HG02759 (cell line): ENCODE results near the gene MPST.
"Not testable (repeated sequence)": the region's sequence is repeated elsewhere in the genome, so short reads cannot be mapped to it uniquely, and the experiment has no call there.

Experiments
- ATAC-seq: cut with Tn5 transposase; IDR thresholded peaks from one replicate; pipeline ENCODE4 v1.9.1; 2021; ENCODE audit warnings: mild to moderate bottlenecking, moderate library complexity; ENCODE audit not compliant: unreplicated experiment

Gene MPST

DNA sequence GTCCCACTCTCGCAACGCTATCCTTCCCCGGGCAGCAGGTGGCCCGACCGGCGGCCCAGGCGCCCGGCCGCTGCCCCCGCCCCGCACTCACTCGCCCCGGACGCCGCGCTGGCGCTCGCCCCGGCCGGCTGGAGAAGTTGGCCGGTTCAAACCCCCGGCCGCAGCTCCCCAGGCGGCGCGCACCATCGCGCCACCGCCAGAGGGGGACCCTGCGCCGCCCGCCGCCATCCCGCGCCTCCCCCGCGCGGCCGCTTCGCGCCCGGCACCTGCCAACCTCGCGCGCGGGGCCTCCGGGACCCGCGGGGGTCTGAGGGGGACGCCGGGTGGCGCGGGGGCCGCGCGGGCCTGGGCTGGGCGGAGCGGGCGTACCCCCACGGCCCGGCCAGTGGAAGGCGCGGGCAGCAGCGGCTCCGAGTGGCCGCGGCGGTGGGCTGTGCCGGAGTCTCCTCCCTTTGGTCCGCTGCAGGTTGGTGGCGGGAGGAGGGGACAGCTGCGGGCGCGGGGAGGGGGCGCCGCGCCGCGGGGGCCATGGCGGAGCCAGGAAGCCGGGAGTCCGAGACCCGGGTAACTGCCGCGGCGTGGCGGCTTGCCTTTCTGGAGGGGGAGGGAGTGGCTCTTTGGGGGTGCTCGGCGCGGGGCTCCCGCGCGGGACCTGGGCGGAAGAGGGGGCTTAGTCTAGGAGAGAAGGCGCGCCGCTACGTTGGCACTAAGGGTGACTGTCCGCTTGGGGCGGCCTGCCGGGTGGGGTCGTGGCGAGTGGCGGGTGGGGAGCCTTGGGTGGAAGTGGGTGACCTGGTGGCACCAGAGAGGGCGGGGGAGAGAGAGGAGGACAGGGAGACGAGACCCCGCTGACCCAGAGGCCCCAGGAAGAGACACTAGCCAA is at the start of gene MPST, which contains the start of gene TST:
TSS of gene MPST (plus strand) at position 434 of the 883 bp plus-strand sequence. CDS start at position 529, 95 bp downstream.
TSS of gene TST (minus strand) at position 139 of the 883 bp plus-strand sequence. CDS start 715 bp downstream, outside the sequence.
- ATAC-seq: peak; percentile 72

DNA sequence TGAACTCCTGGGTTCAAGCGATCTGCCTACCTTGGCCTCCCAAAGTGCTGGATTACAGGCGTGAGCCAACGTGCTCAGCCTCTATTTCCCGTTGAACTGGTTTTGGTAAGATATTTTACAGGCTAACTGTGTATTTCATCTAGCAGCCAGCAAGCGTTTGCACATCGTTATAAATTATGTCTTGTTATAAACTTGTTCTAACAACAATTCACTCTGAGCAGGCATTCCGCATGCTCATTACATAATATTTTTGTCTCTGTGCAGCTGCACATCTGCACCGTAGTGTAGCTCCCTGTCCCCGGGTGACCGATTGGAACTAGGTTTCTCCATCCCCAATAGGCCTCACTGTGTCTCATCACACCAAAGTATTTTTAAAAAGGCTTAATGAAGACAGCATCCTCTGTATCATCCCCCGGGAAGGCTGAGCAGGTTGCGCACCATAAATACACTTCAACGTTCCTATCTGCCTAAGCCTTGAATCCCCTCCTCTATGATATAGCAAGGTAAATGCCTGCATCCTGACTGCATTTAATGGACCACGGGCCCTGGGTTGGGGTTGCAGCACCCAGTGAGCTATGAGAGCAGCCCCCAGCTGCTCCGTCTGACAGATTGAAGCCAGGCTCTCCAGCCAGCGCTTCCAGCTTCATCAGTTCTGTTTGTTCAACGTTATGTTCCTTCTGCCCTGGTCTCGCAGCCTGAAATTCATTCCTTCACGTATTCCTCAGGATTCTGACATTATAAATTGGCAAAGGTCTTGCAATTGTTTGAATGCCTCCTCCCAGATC is 48.0 kb upstream of the MPST start:
- ATAC-seq: no peak

DNA sequence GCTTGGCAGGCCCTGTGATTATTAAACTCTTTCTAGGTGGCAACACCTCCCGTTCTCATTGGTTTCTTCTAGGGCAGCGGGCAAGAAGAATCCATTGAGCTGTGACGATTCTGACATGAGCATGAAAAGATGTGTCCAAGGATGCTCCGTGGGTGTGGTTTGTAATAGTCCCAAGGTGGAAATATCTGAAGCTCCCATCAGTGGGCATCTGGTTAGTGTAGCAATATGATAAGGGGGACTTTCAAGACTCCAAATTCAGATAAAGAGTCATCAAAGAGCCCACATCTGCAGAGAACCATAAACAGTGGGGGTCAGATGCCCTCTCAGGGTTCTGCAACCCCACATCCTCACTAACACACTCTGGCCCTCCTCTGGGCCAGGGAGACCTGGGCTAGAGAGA is 42.9 kb upstream of the MPST start:
- ATAC-seq: no peak

DNA sequence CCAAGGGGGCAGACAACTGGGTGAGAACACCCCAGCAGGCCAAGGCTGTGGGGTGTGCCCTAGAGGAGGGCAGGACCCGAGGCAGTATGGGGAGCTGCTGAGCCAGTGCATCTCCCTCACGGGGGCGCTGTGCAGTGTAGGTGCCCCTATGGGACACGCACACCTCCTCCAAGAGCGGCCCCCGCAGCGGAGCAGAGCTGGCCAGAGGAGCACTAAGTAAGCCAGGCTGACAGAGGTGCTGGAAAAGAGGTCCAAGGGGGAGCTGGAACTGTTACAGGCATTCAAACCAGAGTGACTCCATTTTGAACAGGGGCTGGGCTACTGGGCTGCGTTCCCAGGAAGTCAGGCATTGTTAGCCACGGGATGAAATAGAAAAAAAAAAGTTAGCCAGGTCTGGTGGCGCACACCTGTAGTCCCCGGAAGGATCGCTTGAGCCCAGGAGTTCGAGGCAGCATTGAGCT is 42.1 kb upstream of the MPST start:
- ATAC-seq: no peak

DNA sequence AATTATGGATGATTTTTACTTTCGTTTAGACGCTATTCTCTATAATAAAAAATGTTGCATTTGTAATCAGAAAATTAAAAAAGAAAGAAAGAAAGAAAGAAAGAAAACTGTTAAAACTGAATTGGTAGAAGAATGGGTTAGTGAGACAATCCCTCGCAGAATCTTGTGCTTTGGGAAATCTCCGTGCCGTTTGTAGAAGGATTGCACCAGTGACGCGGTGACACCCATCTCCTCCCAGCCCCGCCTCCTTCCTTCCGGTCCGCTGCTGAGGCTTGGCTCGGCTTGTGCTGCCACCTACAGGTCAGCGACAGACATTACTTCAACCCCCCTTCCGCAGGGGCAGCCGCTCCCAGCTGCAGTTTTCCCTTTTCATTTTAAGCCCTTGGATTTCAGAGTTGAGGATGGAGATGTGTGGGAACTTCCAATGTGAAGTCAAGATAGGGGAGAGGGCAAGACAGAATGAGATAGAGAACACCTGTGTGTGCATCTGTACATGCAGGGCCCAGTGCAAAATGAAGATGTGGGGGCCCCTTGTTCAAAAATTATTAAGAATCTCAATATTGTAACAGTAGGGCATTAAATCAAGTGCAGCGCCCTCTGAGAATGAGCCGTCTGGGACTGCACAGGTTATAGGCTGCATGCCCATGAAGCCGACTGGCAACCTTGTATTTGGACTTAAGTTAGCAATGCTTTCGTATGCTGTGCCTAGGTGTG is 41.4 kb upstream of the MPST start:
- peak; percentile 82 for ATAC-seq

DNA sequence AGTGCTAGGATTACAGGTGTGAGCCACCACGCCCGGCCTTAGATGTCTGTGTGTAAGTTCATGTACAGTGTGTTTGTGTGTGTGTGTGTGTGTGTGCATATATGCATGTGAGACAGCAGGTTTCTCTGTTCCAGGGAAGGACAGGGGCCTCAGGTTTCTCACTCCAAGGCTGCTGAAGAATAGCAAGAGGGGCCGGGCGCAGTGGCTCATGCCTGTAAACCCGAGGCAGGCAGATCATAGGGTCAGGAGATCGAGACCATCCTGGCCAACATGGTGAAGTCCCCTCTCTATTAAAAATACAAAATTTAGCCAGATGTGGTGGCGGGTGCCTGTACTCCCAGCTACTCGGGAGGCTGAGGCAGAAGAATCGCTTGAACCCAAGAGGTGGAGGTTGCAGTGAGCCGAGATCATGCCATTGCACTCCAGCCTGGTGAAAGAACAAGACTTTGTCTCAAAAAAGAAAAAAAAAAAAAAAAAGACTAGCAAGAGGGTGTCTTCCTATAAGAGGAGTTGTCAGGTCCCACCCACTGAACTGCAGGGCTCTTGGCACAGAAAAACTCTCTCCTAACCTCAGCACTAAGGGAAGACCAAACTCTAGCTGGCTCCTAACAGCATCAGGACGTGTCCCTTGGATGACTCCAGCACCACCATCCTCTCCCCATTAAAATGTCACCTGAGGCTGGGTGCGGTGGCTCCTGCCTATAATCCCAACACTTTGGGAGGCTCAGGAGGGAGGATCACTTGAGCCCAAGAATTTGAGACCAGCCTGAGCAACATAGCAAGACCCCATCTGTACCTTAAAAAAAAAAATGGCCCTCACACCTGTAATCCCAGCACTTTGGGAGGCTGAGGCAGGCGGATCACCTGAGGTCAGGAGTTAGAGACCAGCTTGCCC is 40.3 kb upstream of the MPST start:
- ATAC-seq: no peak

DNA sequence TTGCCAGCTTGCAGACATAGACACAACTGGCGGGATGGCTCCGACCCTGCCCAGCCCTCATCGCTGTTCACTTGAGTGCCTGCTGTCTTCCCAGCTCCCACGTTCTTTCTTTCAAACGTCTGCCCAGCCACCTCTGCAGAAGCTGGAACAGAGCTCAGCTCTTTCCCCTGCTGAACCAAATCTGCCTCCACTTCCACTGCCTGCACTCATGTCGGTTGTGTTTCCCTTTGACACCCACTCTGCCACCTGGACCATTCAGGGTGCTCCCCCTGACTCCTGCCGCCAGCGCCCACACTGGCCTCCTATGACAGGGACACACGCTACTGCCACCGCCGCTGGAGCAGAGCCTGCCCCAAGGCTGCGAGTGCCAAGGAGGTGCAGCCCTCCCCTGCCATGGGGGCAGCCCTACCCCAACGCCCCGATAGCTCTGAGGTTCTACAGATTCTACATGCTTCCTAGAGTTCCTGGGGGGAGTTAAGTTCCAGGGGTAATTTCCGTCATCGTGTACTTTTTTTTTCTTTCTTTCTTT is 38.2 kb upstream of the MPST start:
- no peak for ATAC-seq

DNA sequence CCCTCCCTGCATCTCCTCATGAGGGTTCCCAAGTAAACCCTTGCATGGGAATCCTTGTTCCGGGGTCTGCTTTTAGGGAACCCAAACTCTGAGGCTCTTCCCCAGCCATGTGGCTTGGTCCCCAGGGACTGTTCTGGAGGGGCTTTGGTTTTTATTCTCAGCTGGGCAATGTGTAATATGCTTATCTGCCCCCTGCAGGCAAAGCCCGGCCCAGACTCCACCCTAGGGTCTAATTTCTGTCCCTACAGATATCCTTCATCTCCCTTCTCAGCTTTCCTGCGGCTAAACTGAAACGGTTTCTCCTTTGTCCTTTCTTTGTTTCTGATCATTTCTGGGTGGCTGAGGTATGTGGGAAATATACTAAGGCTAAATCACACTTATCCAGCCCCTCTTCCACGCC is 37.4 kb upstream of the MPST start:
- no peak for ATAC-seq

DNA sequence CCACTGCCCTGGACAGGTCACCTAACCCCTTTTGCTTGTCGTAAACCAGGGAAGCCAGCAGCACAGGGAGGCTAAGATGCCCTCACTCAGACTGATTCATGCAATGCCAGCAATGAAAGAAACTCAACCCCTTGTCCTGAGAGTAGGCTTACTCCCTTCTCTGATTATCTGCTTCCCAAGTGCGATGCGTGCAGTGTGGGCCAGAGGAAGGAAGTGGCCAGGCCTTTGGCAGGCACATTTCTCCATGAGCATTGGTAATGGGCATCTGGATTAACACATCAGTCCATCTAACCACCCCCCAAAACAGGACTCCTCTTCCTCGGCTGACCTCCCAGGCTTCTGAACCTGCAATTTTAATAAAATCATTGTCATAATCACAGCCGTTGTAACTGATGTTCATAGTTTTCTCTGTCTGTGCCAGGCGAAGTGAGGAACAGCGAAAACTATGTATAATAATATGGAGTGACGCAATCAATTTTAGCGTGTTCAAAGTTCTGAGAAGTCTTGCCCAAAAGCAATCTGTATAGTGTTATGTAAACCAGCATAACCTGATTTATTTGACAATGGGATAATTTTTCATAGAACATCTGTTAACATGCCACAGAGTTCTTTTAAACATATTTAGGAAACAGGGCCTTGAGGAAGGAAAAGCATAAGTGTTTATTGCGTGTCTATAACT is 34.2 kb upstream of the MPST start:
- no peak for ATAC-seq

DNA sequence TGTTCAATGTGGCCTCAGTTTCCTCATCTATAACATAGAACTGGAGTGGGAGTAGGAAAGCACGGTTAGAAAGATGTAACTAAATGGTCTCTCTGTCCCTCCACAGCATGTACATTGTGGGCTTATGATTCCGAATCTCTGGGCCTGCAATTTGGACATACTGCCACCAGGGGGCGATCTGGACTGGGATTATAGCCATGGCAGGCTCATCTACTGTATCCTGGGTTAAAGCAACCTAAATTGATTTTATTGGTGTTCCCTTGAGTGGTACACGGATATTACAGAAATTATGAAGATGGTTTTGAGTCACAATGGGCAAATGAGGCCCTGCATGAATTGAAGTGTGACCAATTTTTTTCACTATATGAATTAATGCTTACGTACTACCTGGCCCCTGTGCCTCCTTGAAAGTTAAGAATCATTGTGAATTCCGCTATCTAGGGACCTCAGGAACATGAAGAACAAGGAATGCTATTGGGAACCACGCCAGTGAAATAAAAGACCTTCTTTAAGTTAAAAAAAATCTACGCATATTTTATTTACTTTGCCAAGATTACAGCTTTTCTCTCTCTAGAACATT is 33.2 kb upstream of the MPST start:
- no peak for ATAC-seq

DNA sequence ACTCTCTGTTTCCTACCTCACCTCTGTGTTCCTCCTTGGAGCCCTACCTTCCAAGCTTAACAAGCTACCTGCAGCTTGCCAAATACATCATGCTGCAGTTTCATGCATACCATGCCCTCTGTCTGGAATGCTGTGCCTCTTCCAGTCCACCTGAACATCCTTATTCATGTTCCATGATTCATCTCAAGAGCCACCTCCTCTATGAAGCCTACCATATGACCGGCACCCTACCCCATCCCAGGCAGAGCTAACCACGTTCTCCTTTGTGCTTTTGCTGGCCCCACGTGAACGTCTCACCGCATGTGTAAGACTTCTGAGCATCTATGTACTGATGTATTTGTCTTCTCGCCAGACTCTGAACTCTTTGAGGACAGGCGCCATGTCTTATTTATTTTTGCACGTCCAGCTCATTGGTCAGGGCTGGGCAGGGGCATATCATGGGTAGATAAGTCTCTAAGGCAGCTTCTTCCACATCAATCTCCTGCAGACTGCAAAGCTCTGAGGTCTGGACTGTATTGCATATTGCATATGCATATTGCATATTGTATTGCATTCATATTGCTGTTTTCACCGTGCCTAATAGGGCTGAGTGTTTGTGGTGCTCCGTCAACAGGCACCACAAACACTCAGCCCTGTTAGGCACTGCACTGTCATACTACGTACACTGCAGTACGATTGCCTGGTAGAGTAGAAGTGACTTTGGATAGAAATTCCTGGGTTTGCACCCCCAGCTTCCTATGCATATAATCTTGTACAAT is 31.3 kb upstream of the MPST start:
- ATAC-seq: no peak

DNA sequence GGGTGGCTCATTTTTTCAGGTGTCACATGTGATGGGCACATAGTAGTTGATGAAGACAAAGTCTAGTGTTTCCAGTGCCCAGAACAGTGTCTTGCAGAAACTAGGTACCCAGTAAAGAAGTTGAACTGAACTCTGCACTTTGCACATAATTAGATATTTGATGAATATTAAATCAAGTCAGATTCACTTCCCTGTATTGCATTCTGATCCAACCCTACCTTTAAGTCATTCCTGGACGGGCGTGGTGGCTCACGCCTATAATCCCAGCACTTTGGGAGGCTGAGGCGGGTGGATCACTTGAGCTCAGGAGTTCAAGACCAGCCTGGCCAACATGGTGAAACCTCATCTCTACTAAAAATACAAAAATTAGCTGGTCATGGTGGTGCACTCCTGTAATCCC is 30.5 kb upstream of the MPST start:
- ATAC-seq: not testable (repeated sequence)

DNA sequence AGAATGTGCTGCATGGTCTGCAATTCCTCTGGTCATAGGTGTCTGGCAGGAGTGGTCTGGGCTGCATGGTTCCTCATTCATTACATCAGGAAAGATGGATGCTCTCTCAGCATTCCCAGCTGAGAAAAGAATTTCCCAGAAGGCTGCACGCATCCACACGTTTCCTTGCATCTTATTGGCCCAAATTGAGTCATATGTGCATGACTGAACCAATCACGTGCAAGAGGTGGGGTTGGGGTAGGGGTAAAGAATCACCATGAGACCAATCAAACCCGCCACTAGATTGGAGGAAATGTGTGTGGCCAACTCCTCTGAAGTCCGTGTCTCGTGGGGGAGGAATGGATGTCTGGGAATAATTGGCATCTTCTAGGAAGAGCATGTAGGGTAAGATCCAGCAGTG is 29.1 kb upstream of the MPST start:
- no peak for ATAC-seq

DNA sequence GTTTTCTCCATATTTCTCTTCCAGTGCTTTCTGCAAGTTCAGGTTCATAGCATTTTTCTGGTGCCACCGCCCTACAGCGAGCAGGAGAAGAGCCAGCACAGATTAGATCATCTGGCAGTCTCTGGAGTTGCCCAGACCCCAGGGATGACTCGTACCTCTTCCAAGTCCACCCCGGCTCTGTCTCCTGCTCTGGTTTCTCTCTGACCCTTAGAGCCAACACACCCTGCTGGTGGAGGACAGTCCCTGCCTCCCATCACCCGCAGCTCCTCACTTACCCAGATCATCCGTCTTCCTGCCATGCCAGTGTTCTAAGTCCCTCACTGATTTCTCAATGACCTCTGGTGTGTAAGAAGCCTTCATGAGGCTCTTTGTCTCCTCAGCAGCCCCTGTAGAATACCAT is 28.3 kb upstream of the MPST start:
- no peak for ATAC-seq

DNA sequence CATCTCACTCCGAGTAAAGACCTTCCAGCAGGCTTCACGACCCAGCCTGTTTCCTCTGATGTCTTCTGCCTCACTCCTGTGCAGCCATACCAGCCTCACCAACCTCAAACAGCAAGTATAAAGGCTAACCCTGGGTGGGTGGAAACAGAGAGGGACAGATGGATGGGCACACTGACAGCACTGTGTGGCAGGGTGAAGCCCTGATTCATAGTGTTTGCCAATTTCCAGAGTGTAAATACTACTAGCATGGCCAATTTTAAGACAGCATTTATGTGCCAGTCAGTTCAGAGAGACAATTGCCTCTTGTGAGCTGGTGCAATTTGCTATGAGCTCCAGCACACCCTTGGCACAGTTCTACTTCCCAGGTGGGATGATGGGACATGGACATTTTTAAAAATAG is 21.8 kb upstream of the MPST start:
- no peak for ATAC-seq

DNA sequence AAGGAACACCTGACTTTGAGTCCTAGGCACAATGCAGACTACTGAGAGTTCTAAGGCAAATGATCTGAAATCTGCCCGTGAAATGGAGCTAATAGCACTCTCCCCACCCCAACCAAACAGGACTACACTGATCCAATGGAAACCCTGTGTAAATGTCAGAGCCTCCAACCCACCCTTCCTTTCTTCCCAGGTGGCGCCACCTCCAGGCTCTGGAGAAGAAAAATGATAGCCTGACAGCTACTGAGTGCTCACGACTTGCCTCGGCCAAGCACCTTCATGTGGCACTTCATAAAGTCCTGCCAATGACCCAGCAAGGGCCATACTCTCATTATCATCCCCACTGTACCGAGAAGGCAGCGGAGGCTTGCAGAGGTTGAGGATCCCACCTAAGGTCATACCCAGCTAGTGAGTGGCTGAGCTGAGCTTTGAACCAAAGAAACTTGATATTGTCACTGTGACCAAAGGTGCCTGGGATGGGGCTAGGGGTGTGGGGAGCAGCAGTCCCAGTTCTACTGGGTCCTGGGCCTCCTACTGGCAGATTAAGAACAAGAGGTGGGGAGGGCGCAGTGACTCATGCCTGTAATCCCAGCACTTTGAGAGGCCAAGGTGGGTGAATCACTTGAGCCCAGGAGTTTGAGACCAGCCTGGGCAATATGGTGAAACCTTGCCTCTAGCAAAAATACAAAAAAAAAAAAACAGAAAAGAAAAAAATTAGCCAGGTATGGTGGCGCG is 20.8 kb upstream of the MPST start:
- ATAC-seq: no peak

DNA sequence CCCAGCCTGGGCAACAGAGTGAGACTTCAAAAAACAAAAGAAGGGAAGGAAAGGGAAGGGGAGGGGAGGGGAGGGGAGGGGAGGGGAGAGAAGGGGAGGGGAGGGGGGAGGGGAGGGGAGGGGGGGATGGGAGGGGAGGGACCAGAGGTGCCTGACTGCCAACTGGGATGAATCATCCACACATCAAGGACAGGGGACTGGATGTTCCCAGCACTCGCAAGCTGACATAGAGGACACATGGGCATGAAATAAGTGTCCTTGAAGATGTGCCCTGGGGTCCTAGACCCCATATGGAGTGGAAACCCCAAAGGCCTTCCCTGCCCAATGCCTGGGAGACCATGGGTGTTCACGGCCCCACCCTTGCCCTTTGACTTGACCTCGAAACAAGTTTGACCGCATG is 20.1 kb upstream of the MPST start:
- no peak for ATAC-seq
